KOPT-K1 (cell line): ENCODE results near the gene ARL13A.

Experiments
- H3K27ac ChIP-seq: fragments of 200-600 bp; sonication (generic); 2 replicates; pipeline ENCODE4 v1.5.1; 2016; ENCODE audit warnings: antibody characterized with exemption, mild to moderate bottlenecking, low read depth, low read length; ENCODE audit not compliant: poor library complexity, severe bottlenecking
- H3K36me3 ChIP-seq: fragments of 200-600 bp; sonication (generic); 2 replicates; pipeline ENCODE4 v1.5.1; 2017; ENCODE audit warnings: antibody characterized with exemption, mild to moderate bottlenecking, low read length, moderate library complexity; ENCODE audit not compliant: insufficient read depth
- H3K9me3 ChIP-seq: fragments of 200-600 bp; sonication (generic); 2 replicates; pipeline ENCODE4 v1.5.1; 2017; ENCODE audit warnings: antibody characterized with exemption, low read length, mild to moderate bottlenecking; ENCODE audit not compliant: insufficient read depth, poor library complexity, severe bottlenecking

Gene ARL13A

GRCh38 chrX:101029665-101030064, 60.2 kb downstream of the ARL13A start:
- Histone ChIP-seq H3K27ac (no peak overlapping the region), H3K36me3 (peaks cover 48% of the 10 kb centered on the region), H3K9me3 (no peaks in the 10 kb centered on the region)

- H3K9me3 ChIP-seq: no peaks in the 10 kb centered on the region
- no peak overlapping the region for H3K27ac ChIP-seq
- H3K36me3 ChIP-seq: peaks cover 61% of the 10 kb centered on the region
These were observed 67.7 kb downstream of the ARL13A start for GRCh38 chrX:101037231-101037630.

- H3K36me3 ChIP-seq: peaks cover 57% of the 10 kb centered on the region
- no peaks in the 10 kb centered on the region for H3K9me3 ChIP-seq
- H3K27ac ChIP-seq: no peak overlapping the region
These were observed 70.7 kb downstream of the ARL13A start for GRCh38 chrX:101040197-101040596.
